HG03558 (cell line): Measurements from ENCODE around the gene NRCAM.

Experiments used
- ATAC-seq: cut with Tn5 transposase; IDR thresholded peaks from one replicate; pipeline ENCODE4 v1.9.1; 2021; ENCODE audit warnings: moderate number of reproducible peaks; ENCODE audit not compliant: unreplicated experiment; ENCODE audit errors: extremely low read depth

Gene NRCAM

DNA sequence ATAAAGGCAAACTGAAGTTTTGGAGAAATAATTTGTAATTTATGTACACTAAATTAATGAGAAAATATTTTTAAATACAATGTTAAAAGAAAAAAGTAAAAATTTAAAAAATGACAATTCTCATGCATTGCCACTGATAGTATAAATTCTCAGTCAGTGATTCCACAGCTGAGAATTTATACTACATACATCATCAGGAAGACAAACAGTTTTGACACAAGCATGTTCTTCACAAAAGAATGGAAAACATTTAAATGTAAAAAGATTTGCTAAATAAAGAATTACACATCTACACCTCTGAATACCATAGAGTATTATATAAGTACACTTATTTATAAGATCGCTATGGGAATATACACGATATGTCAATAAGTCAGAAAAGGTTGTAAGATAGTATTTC lies 225.0 kb downstream of the NRCAM start:
- no peak for ATAC-seq

DNA sequence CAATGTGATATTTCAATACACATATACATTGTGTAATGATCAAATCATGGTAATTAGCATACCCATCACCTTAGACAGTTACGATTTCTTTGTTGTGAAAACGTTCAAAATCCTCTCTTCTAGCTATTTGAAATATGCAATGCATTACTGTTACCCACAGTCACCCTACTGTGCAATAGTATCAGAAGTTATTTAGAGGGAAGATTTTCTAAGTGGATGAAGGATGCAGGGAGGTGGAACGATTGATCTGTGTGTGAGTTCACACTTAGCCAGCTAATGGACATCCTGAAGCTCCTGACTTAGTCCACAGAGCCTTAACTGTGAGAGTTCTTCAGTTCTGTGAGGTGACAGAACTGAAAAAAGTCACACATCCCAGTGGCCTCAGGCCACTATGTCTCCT lies 228.9 kb downstream of the NRCAM start:
- ATAC-seq: no peak

DNA sequence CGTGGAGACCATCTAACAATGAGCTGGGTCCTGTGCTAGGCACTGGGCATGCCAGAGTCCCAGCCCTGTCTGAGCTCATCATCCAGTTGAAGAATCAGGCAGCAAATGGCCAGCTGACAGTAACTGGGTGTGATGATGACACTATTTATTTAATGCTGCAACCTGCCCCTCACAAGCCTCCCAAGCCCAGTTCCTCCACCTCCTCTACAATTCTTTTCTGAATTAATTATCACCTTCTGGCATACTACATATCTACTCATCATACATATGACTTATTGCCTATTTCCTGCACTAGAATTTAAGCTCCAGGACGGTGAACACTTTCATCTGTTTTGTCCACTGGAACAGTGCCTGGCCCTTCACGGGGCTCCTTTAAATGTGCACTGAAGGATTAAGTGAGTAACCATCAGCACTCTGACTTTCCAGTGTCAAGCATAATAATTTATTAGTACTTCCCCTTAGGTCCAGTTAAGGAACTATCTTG lies 229.4 kb downstream of the NRCAM start:
- ATAC-seq: no peak

DNA sequence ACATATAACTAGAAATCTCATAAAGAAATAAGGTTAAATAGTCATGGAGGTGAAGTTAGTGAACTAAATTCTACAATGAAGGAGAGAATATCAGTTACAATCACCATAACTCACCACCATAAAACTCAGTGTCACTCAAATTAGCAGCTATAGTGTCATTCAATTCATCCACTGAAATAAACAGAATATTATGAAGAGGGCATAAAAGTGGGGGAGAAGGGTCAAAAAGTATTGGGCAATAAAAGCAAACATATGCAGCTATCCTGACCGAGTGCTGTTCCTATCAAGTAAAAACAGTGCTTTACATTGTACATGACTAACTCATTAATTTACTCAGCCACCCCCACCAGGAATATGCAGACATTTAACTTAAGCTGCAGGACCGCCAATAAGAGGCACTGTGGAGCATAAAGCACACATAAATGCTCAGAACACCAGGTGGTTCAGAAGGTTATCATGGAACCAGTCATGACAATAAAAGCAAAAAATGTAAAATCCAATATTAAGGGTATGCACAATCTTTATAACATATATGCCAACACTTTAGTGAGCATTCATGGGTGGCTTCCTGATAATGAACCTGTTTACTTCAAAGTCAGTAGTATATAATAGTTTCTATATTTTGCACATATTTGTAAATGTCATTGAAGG lies 230.6 kb downstream of the NRCAM start:
- no peak for ATAC-seq

DNA sequence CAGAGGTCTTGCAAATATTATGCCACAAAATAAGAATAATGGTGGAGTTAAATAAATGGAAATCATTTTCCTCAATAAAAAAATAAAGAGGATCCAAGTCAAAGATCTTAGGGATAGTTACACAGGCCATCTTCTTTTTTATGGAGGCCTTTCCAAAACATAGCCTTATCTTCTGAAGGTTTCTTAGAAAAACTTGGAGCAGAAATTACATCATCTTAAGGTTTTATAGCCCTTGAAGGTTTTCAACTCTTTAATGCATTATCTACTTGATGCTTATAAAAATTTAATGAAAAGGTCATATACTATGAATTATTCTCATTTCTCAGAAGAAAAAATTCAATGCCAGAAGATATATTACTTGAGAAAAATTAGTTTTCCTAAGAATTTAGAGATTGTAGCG lies 231.8 kb downstream of the NRCAM start:
- ATAC-seq: no peak

DNA sequence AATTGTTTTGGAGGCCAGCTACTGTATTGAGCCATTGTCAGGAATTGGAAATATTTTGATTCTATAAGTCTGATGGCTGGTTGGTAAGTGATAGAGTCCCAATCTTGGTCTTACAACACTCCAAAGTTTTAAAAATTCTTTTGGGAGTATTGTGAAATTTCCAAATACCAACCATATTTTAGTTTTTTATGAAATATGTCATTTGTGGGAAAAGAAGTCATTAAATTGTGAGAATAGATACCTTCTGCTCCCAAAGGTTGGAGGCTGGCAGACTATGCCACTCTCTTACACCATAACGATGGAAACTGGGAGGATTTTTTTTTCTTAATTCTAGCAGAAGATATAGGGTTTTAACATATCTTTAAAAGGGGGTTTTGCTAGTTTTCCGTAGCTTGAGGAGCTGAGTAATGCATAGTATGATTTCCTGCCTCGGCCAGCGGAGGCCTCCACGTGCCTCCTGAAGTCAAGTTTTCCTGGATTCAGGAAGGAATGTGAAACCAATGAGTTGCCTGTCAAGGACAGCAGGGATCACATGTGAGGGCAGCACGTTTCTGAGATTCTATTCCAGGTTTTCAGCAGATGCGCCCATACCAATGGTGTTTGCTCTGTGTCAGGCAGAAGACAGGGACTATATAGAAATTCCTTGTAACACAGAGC lies 233.9 kb downstream of the NRCAM start:
- ATAC-seq: no peak

DNA sequence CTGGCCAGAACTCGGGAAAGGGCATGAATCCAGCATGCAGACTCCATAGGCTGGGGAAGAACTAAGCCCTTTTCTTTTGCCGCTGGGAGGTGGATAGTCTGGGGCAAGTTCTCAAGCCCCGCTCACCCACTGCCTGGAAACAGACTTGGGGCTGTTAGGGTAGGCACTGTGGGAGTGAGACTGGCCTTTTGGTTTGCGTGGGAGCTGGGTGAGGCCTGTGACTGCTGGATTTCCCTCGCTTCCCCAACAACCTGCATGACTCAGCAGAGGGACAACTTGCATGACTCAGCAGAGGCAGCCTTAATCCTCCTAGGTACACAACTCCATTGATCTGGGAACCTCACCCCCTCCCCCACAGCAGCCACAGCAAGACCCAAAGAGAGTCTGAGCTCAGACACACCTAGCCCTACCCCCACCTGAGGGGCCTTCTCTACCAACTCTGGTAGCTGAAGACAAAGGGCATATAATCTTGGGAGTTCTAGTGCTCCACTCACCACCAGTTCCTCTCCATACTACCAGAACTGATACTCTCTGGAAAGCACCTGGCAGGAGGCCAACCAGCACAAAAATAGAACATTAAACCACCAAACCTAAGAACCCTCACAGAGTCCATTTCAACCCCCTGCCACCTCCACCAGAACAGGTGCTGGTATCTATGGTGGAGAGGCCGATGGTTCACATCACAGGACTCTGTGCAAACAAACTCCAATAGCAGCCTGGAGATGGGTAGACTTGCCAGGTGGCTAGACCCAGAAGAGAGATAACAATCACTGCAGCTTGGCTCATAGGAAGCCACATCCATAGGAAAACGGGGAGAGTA lies 244.6 kb downstream of the NRCAM start:
- ATAC-seq: peak; percentile 77

DNA sequence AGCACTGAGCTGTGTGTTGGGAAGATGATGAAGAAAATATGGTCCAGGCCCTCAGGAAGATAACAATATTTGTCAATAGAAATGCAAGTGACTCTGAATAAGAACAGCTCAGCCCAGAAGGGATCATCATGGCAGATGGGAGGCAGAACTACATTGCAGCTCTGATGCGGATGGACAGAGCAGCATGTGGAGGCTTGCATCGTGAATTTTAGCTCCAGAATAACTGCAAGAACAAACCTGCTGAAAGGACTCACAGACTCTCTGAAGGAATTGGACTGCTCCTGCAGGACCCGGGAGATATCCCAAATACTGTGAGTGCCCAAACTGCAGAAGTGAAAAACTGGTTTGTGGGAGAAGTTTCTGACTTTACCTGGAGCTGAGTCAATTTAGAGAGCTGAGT lies 245.4 kb downstream of the NRCAM start:
- ATAC-seq: no peak

DNA sequence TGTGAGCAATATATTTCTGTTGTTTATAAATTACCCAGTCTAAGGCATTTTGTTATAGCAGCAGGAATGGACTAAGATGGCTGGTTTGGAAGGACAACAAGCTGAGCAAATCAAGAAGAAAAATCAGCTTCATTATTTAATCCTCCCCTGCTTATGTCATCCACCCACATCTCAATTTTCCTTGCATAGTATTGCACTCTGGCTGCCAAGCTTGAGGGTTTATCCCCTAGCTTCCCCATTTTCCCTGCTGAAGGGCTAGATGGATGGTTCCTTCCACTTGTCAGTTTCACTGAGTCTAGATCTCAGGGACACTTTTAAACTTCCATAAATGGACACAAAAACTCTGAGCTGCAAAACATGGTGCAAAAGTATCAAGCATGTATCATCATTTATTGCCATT lies 250.9 kb downstream of the NRCAM start:
- ATAC-seq: no peak

DNA sequence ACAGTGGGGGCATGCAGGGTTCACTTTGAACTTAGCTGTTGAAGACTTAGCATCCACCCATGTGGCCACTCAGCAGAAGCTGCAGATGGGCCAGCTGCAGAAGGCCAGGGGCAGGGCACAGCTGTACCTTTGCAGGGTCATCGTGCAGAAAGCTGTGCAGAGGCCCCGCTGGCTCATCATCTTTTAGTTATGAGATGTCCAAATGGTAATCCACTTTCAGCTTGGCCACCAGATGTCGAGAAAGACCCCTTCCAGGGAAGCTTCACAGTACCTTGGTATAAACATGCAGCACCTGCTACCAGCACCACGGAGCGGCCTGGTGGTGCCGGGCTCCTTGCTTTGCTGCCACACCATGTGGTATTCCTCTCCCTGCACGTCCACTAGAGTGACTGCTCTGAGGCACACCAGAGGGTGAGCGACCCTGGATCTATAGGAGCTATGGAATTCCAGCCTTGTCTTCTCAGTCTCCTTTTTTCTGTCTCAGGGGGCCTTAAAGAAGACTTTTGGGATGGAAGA lies 251.9 kb downstream of the NRCAM start:
- ATAC-seq: no peak

DNA sequence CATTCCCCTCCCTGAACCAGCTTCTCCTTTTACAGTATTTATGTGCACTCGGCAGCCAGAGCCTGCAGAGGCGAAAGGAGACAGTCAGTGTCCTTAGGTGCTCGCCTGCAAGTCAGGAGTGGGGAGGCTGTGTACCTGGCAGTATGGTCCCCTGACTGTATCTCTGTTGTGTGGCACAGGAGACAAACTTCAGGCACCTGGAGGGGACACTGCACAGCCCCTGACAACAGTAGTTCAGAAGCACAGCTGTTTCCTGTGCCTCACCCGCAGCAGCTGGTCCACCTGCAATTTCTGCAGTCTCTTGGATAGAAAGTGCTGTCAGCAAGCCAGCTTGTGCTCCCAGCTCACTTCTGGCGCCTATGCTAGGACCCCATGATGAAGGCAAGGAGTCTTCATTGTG lies 252.7 kb downstream of the NRCAM start:
- ATAC-seq: peak; percentile 66

DNA sequence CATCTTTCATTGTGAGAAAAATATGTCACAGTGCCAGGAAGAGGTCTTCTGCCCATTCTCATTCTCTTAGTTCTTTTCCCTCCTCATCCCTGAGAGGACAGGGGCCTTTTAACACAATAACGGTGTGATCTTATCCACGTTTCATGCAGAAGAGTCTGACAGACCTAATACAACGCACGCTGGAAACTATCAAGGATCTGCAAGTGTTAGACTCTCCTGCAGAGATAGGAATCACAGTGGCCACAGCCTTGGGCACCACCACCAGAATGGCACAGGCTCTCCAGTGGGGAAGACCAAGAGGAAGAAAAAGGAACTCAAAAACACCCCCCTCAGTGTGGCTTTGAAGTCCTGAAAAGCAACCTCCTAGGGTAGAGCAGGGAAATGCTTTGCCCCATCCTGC lies 253.5 kb downstream of the NRCAM start:
- no peak for ATAC-seq

DNA sequence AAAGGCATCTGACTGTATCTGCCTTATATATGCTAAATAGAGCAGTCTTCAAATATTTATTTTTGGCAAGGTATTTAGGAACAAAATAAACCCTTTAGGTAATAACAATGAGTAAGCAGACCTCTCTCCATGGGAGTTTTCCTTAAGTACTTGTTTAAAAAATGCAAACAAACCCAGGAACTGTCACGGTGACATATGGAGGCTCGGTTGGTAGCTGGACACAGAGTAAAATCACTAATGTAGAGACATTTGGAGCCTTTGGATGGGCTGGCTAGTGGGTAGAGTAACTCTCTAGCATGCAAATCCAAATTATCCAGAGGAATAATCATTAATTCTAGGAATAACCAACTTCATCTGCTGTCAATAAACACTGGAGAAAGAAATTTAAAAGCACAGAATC lies 254.5 kb downstream of the NRCAM start:
- no peak for ATAC-seq

DNA sequence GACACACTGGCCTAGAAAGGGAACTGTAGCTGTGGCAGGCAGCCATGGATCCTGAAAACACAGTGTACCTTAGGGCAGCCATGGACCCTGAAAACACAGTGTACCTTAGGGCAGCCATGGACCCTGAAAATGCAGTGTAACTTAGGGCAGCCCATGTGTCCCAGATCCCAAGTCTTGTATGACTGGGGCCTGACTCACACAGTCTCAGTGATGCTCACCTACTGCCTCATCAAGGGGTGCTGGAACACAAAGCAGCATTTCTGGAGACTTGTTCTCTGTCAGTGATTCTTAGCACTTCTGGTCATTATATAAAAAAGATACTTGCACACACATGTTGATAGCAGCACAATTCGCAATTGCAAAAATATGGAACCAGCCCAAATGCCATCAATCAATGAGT lies 255.9 kb downstream of the NRCAM start:
- no peak for ATAC-seq

DNA sequence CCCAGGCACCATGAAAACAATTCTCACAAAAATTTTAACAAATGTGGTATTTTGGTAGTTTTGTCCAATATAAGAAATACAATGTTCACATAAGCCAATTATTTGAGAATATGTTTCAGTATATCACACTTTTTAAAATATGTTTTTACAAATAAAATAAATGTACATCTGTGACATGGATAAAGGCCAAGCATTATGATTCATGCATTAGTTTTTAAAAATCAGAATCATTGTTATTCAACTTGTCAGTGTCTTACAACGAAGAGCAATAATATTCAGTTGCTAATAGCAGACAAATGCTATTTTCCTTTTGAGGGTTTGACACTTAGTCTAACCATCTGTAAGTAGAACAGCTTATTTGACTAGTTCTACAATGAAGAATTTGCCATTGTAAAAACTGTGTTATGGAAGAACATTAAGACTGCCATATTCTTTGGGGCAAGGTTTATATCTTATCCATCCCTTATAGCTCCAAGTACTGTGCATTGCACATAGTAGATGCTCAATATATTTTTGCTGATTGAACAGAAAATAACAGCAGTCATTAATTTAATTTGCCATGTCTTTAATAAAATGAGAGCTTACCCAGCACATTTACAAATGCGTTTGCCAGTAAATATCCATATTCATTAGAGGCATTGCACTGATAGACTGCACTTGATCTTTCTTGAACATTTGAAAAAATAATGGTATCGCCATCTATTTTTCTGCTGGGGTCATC lies 258.7 kb downstream of the NRCAM start:
- ATAC-seq: no peak

DNA sequence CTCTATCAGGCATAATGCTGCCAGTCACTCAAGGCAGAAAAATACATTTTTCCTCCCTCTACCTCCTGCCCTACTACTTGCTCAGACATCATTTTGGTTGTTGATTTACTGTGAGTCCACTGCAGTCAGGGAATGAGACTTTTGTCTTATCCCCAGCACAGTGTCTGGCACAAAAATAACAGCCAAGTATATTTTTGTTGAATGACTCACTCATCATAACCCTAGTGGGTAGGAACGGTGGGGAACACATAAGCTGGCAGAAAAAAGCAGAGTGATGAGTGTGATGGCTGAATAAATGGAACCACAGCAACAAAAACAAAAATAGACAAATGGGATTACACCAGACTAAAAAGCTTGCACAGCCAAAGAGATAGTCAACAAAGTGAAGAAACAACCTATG lies 260.2 kb downstream of the NRCAM start:
- ATAC-seq: no peak

DNA sequence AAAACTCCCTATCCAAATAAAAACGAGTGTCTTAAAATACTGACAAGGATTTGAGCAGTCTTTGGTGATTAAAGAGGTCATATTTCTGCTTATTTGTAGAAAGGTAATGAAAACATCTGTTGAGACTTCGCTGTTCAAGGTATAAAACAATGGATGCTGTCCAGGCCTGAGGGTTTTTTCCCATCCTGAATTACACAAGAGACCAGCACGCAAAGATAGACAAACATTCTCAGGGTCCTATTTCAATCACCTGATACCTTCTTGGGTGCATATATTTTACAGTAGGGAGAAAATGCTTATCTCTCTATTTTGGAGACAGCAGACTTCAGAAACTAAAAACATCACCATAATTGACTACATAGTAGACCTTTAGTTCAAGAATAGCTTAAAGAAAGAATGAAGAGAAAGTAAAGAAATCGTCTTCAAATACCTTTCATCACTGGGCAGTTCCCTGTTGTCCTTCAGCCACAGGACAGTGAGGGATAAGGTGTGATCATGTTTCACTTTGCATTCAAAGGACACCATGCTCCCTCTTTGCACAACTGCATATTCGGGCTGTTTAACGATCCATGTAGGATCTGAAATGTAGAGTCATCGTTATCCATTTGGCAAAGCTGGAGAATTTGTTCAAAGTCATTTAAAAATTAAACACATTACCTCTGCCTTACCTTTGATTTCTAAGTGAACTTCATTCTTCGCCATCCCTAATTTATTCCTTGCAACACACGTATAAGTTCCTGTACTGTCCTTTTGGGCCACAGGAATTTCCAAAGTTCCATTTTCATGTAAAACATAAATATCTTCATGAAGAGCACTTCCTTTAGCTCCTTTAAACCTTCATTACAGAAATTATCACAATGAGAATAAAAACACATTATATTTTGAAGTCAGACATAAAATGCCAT lies 262.4 kb downstream of the NRCAM start:
- no peak for ATAC-seq

DNA sequence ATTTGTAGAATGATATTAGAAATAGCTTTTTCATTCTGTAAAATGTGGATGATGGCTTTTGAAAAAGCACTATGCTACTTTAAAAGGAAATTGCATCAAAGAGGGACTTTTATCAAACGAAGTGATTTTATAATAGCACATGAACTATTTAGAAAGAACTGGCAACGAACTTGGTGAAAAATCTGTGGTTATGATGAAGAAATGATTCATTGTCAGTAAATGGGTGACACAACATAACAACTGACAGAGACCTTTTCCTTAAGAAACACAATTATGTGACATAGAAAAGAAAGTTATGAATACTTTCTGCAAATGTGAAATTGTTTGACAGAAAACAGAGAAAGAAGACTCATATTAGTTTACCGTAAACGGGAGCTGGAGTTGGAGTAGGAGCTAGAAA lies 265.3 kb downstream of the NRCAM start:
- ATAC-seq: no peak

DNA sequence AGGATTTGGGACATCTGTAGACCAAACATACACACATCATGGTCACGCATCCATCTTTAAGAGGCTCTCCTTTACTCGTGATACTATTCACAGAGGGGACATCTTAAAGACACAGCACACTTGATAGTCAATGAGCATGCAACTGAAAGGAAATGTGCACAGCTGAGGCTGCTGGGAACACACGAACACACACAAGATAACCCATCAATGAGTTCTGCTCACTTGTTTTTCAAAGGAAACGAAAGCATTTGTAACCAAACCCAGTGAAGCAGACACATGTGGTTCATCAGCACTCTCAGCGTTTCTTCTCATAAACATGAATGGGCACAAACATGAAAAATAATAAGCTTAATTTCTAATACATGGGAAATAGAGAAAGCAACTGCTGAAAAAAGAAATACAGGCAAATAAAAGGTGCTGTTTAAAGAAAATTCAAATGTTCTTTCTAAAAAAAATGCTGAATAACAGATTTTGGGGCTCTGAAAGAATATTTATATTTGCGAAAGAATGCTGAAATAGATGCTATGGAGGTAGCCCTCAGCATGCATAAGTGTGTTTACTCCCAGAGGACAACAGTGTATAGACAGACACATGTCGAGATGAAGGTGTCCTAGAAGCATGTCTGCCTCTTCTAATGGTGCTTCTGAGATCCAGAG lies 266.4 kb downstream of the NRCAM start:
- ATAC-seq: peak; percentile 85
